ENCODE measurements around the gene MICALL1.

Gene MICALL1

GRCh38 chr22:37965940-37966664 lies 60.0 kb downstream of the MICALL1 start:
- FAIRE-seq (no peak), DNase-seq (ENCODE audit: insufficient read length, low spot score) (no peak)
- no peak for TF ChIP-seq CTCF (IDR thresholded peaks at IDR 0.05; ENCODE audit: insufficient read depth, missing control alignments)

GRCh38 chr22:37967147-37967546 lies 61.0 kb downstream of the MICALL1 start:
- DNase-seq (ENCODE audit: insufficient read length, low spot score) (no peak), FAIRE-seq (no peak)
- no peak for TF ChIP-seq CTCF (IDR thresholded peaks at IDR 0.05; ENCODE audit: insufficient read depth, missing control alignments)

- DNase-seq (ENCODE audit: insufficient read length, low spot score): no peak
- no peak for FAIRE-seq
- no peak for TF ChIP-seq CTCF (IDR thresholded peaks at IDR 0.05; ENCODE audit: insufficient read depth, missing control alignments)
Measured at GRCh38 chr22:37967637-37968451, 61.7 kb downstream of the MICALL1 start.

- no peak for FAIRE-seq
Measured at GRCh38 chr22:37968452-37969251, 62.6 kb downstream of the MICALL1 start.

GRCh38 chr22:37970864-37971263 lies 64.8 kb downstream of the MICALL1 start:
- DNase-seq (ENCODE audit: insufficient read length, low spot score): no peak
- no peak for TF ChIP-seq CTCF (IDR thresholded peaks at IDR 0.05; ENCODE audit: insufficient read depth, missing control alignments)
- FAIRE-seq: no peak

More at GRCh38 chr22:37968452-37969251, 62.6 kb downstream of the MICALL1 start:
- no peak for TF ChIP-seq CTCF (IDR thresholded peaks at IDR 0.05; ENCODE audit: insufficient read depth, missing control alignments)
- no peak for DNase-seq (ENCODE audit: insufficient read length, low spot score)

- FAIRE-seq (no peak), DNase-seq (ENCODE audit: insufficient read length, low spot score) (no peak)
- no peak for TF ChIP-seq CTCF (IDR thresholded peaks at IDR 0.05; ENCODE audit: insufficient read depth, missing control alignments)
Measured at GRCh38 chr22:37971475-37972434, 65.7 kb downstream of the MICALL1 start.

Measured in D721Med (cell line).